Common myeloid progenitor, CD34-positive (primary cell): ENCODE results near the gene NRL.

ENCODE experiments used
- CTCF ChIA-PET: fragments of 350-600 bp; sonication (Branson Sonifier 250); formaldehyde crosslinking; loops from one replicate; lab custom pipeline; 2021; ENCODE audit warnings: antibody characterized with exemption; lab: Charles Lee
- POLR2A ChIA-PET: fragments of 350-600 bp; sonication (Branson Sonifier 250); formaldehyde crosslinking; loops from one replicate; lab custom pipeline; 2021; ENCODE audit warnings: antibody characterized with exemption; lab: Charles Lee
- DNase-seq, 3 donors: peaks; one replicate each; pipeline versions ENCODE4 v3.0.0 to v3.0.0-alpha.2; 2013
- H3K27ac ChIP-seq, 2 experiments: 1 replicate in 1 of 2; 2 replicates in 1 of 2; pipeline ENCODE4 v1.7.0; 2013; ENCODE audit warnings: inconsistent platforms in 2 of 2, low read length in 2 of 2, mild to moderate bottlenecking in 2 of 2, low read depth in 1 of 2, moderate library complexity in 1 of 2; ENCODE audit not compliant: severe bottlenecking in 2 of 2, insufficient read depth in 1 of 2, poor library complexity in 1 of 2
- H3K27me3 ChIP-seq, 5 experiments: replicated peaks in 2 of 5; 1 replicate in 3 of 5; 2 replicates in 2 of 5; pipeline versions ENCODE4 v1.6.1 to v1.7.0; 2013; ENCODE audit warnings: low read length in 4 of 5, mild to moderate bottlenecking in 2 of 5, moderate library complexity in 2 of 5, inconsistent platforms in 1 of 5; ENCODE audit not compliant: insufficient read depth in 5 of 5, control insufficient read depth in 4 of 5
- H3K36me3 ChIP-seq, 4 experiments: 1 replicate in 2 of 4; 2 replicates in 2 of 4; pipeline versions ENCODE4 v1.6.1 to v1.7.0; 2013; ENCODE audit warnings: low read length in 3 of 4, control low read depth in 1 of 4, mild to moderate bottlenecking in 1 of 4; ENCODE audit not compliant: control insufficient read depth in 4 of 4, insufficient read depth in 4 of 4
- H3K4me1 ChIP-seq, 4 experiments: 1 replicate in 3 of 4; 2 replicates in 1 of 4; pipeline versions ENCODE4 v1.6.1 to v1.7.1; 2013; ENCODE audit warnings: low read length in 3 of 4, mild to moderate bottlenecking in 3 of 4, control low read depth in 1 of 4, inconsistent platforms in 1 of 4, moderate library complexity in 1 of 4; ENCODE audit not compliant: control insufficient read depth in 4 of 4, insufficient read depth in 4 of 4; ENCODE audit errors: control extremely low read depth in 1 of 4
- H3K4me3 ChIP-seq, 7 experiments: 1 replicate in 4 of 7; 2 replicates in 3 of 7; pipeline versions ENCODE4 v1.5.1 to v1.7.0; 2013; ENCODE audit warnings: mild to moderate bottlenecking in 7 of 7, low read length in 6 of 7, moderate library complexity in 6 of 7, inconsistent platforms in 2 of 7, low read depth in 2 of 7, control low read depth in 1 of 7; ENCODE audit not compliant: insufficient read depth in 4 of 7, control insufficient read depth in 1 of 7; ENCODE audit errors: extremely low read depth in 1 of 7
- H3K9me3 ChIP-seq, 5 experiments: 1 replicate in 4 of 5; 2 replicates in 1 of 5; pipeline versions ENCODE4 v1.6.1 to v1.7.1; 2013; ENCODE audit warnings: low read length in 4 of 5, mild to moderate bottlenecking in 2 of 5, inconsistent platforms in 1 of 5, low read depth in 1 of 5, moderate library complexity in 1 of 5; ENCODE audit not compliant: control insufficient read depth in 4 of 5, insufficient read depth in 2 of 5; ENCODE audit errors: control extremely low read depth in 1 of 5
- WGBS: methylation state at CpG from one replicate; pipeline ENCODE4 v1.1.5; 2013; ENCODE audit not compliant: insufficient coverage; 5-methylcytosine and 5-hydroxymethylcytosine counted together

The NRL gene

GRCh38 chr14:24138396-24139271 lies 23.9 kb upstream of the NRL start:
- H3K27me3 ChIP-seq: no peaks in the 10 kb centered on the region
- H3K9me3 ChIP-seq: no peaks in the 10 kb centered on the region
- no peak overlapping the region for H3K4me3 ChIP-seq
- peaks cover 2 to 46% (median 38%) of the 10 kb centered on the region in 4 experiments for H3K4me1 ChIP-seq
- over 99% methylated on average over 13 of the region's 13 CpGs for WGBS
- POLR2A ChIA-PET: interaction anchor here (2.0 kb wide), 1 partner anchor 8 kb away, joined by 6 read pairs; the partner anchor contains the start of genes PSME2 and RNF31
- no peak overlapping the region for H3K27ac ChIP-seq
- peaks cover 6 to 35% (median 22%) of the 10 kb centered on the region in 4 experiments for H3K36me3 ChIP-seq
- DNase-seq: no peak
- CTCF ChIA-PET: interaction anchor here (0.8 to 6.4 kb wide), 8 partner anchors 9 to 99 kb away, joined by 3 to 61 read pairs (median 6); partner anchors contain the start of genes DCAF11, IRF9, NRL and RNF31

DNA sequence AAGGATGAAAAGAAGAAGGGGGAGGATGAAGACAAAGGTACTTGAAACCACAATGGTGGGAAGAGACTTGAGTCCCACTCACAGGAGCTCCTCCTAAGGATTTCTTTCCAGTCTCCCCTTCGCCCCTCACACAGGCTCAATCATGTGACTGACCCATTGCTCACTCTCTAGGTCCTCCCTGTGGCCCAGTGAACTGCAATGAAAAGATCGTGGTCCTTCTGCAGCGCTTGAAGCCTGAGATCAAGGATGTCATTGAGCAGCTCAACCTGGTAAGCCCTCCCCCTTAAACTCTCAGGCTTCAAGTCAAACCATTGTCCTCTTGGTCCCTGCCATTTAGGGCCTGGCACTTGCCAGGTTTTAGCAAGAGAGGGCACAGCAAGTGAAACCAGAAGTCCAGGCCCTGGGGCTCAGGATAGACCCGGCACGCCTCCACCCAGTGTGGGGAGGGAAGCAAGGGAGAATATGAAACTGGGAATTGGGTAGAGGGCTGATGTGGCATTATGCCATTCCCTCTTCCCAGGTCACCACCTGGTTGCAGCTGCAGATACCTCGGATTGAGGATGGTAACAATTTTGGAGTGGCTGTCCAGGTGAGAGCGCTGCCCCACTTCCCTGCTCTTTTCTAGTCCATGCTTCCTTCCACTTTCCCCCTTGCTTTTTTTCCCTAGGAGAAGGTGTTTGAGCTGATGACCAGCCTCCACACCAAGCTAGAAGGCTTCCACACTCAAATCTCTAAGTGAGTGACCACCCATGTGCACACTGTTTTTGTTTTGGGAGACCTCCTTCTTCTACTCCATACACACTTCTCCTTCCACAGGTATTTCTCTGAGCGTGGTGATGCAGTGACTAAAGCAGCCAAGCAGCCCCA lies 23.0 kb upstream of the NRL start:
- no peak overlapping the region for H3K27ac ChIP-seq
- no peaks in the 10 kb centered on the region for H3K27me3 ChIP-seq
- CTCF ChIA-PET: interaction anchor here (1.0 to 6.4 kb wide), 10 partner anchors 8 to 80 kb away, joined by 3 to 61 read pairs (median 7); partner anchors contain the start of genes DCAF11, IRF9, NRL and RNF31
- WGBS: 91% methylated on average over 6 of the region's 8 CpGs
- peaks cover 5 to 27% (median 16%) of the 10 kb centered on the region in 4 experiments for H3K36me3 ChIP-seq
- POLR2A ChIA-PET: interaction anchor here (0.7 to 2.0 kb wide), 3 partner anchors 9 to 54 kb away, joined by 3 to 6 read pairs (median 3); partner anchors contain the start of genes PSME2 and RNF31
- peaks cover 2 to 50% (median 38%) of the 10 kb centered on the region in 4 experiments for H3K4me1 ChIP-seq
- H3K4me3 ChIP-seq: peak overlapping the region in 2 of 7 experiments; percentile 81 to 91
- no peak for DNase-seq
- H3K9me3 ChIP-seq: no peaks in the 10 kb centered on the region

- 25% methylated on average over 8 of the region's 13 CpGs for WGBS
- peaks cover 2 to 55% (median 38%) of the 10 kb centered on the region in 4 experiments for H3K4me1 ChIP-seq
These were observed 22.2 kb upstream of the NRL start for GRCh38 chr14:24136684-24137528.

GRCh38 chr14:24135834-24136683 lies 21.3 kb upstream of the NRL start, which contains the start of gene PSME1:
Gene PSME1, plus strand, starts transcription at chr14:24136194. Its CDS starts 69 bp downstream, at chr14:24136263.
- DNase-seq: peak; percentile 88 to 95 (median 94)
- Histone ChIP-seq H3K4me1 (peaks cover 2 to 56% (median 36%) of the 10 kb centered on the region in 4 experiments), H3K36me3 (peaks cover 5 to 27% (median 16%) of the 10 kb centered on the region in 4 experiments), H3K4me3 (peak within 1 kb of the TSS; percentile 71 to 96 (median 87)), H3K27ac (peak within 1 kb of the TSS; percentile 58 to 83), H3K9me3 (no peaks in the 10 kb centered on the region), H3K27me3 (no peaks in the 10 kb centered on the region)
- under 1% methylated on average over 36 of the region's 75 CpGs for WGBS
- CTCF ChIA-PET: interaction anchor here (0.7 to 6.4 kb wide), 10 partner anchors 11 to 78 kb away, joined by 3 to 61 read pairs (median 6); partner anchors contain the start of genes DCAF11, IRF9, NRL and PSME2
- POLR2A ChIA-PET: interaction anchor here (0.7 to 1.5 kb wide), 5 partner anchors 11 to 26 kb away, joined by 3 to 10 read pairs (median 3); partner anchors contain the start of genes DCAF11, NRL, PSME2 and RNF31

More at GRCh38 chr14:24136684-24137528, 22.2 kb upstream of the NRL start:
- ChIA-PET CTCF (interaction anchor here (1.0 to 6.4 kb wide), 10 partner anchors 9 to 79 kb away, joined by 3 to 61 read pairs (median 7); partner anchors contain the start of genes DCAF11, IRF9, NRL and RNF31), POLR2A (interaction anchor here (0.7 to 2.0 kb wide), 5 partner anchors 10 to 55 kb away, joined by 3 to 10 read pairs (median 3); partner anchors contain the start of genes DCAF11, NRL, PSME2 and RNF31)
- Histone ChIP-seq H3K4me3 (peak overlapping the region; percentile 71 to 96 (median 87)), H3K36me3 (peaks cover 5 to 27% (median 16%) of the 10 kb centered on the region in 4 experiments), H3K27me3 (no peaks in the 10 kb centered on the region), H3K9me3 (no peaks in the 10 kb centered on the region), H3K27ac (peak overlapping the region; percentile 58 to 83)
- DNase-seq: no peak

GRCh38 chr14:24135584-24135833 lies 20.8 kb upstream of the NRL start:
- peaks cover 5 to 27% (median 16%) of the 10 kb centered on the region in 4 experiments for H3K36me3 ChIP-seq
- peak in 1 of 3 donors; percentile 23 for DNase-seq
- H3K4me1 ChIP-seq: peaks cover 2 to 54% (median 35%) of the 10 kb centered on the region in 4 experiments
- ChIA-PET POLR2A (interaction anchor here (0.7 to 1.5 kb wide), 4 partner anchors 12 to 26 kb away, joined by 3 to 10 read pairs (median 3); partner anchors contain the start of genes DCAF11, NRL and RNF31), CTCF (interaction anchor here (0.7 to 6.4 kb wide), 9 partner anchors 11 to 77 kb away, joined by 3 to 61 read pairs (median 5); partner anchors contain the start of genes DCAF11, IRF9, NRL and PSME2)
- WGBS: 11% methylated on average over 9 of the region's 9 CpGs
- H3K9me3 ChIP-seq: no peaks in the 10 kb centered on the region
- peak overlapping the region in 1 of 2 experiments; percentile 68 for H3K27ac ChIP-seq
- peak overlapping the region; percentile 52 to 96 (median 87) for H3K4me3 ChIP-seq
- H3K27me3 ChIP-seq: no peaks in the 10 kb centered on the region
